DOHH2 (cell line): Measurements from ENCODE around the gene SEZ6.

Experiments used
- EZH2phosphoT487 ChIP-seq: fragments of 200-600 bp; sonication (generic); IDR thresholded peaks from 2 replicates; pipeline ENCODE4 v1.6.1; 2017; ENCODE audit warnings: borderline replicate concordance, mild to moderate bottlenecking, antibody characterized with exemption, low read length, moderate library complexity, mixed read lengths
- TF ChIP-seq, protein P1 (sequence below): fragments of 200-600 bp; sonication (generic); IDR thresholded peaks from one replicate; pipeline ENCODE4 v1.5.1; 2014; ENCODE audit warnings: antibody characterized with exemption, mild to moderate bottlenecking, low read depth, low read length; ENCODE audit not compliant: poor library complexity, severe bottlenecking

- TF ChIP-seq, protein P1, sequence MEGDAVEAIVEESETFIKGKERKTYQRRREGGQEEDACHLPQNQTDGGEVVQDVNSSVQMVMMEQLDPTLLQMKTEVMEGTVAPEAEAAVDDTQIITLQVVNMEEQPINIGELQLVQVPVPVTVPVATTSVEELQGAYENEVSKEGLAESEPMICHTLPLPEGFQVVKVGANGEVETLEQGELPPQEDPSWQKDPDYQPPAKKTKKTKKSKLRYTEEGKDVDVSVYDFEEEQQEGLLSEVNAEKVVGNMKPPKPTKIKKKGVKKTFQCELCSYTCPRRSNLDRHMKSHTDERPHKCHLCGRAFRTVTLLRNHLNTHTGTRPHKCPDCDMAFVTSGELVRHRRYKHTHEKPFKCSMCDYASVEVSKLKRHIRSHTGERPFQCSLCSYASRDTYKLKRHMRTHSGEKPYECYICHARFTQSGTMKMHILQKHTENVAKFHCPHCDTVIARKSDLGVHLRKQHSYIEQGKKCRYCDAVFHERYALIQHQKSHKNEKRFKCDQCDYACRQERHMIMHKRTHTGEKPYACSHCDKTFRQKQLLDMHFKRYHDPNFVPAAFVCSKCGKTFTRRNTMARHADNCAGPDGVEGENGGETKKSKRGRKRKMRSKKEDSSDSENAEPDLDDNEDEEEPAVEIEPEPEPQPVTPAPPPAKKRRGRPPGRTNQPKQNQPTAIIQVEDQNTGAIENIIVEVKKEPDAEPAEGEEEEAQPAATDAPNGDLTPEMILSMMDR: no peak
- no peak for TF ChIP-seq EZH2phosphoT487
Measured at GRCh38 chr17:29002811-29003210, 3.0 kb downstream of the SEZ6 start.
